ENCODE data around the gene LFNG.

The LFNG gene

GRCh38 chr7:2511769-2512168 lies 7.8 kb upstream of the LFNG start:
- Histone ChIP-seq H3K4me3 (ENCODE audit: low read depth, low read length) (no peak overlapping the region), H3K4me1 (peaks cover 55% of the 10 kb centered on the region)
- DNase-seq: no peak

GRCh38 chr7:2512179-2512661 lies 7.4 kb upstream of the LFNG start:
- no peak overlapping the region for H3K4me3 ChIP-seq (ENCODE audit: low read depth, low read length)
- no peaks in the 10 kb centered on the region for H3K9me3 ChIP-seq
- no peaks in the 10 kb centered on the region for H3K27me3 ChIP-seq
- DNase-seq: no peak
- TF ChIP-seq CTCF (IDR thresholded peaks at IDR 0.05; ENCODE audit: low read depth, low read length): no peak
- H3K4me1 ChIP-seq: peaks cover 55% of the 10 kb centered on the region
- H3K36me3 ChIP-seq: no peaks in the 10 kb centered on the region

More at GRCh38 chr7:2511769-2512168, 7.8 kb upstream of the LFNG start:
- TF ChIP-seq CTCF (IDR thresholded peaks at IDR 0.05; ENCODE audit: low read depth, low read length): no peak
- Histone ChIP-seq H3K27me3 (no peaks in the 10 kb centered on the region), H3K36me3 (no peaks in the 10 kb centered on the region), H3K9me3 (no peaks in the 10 kb centered on the region)

- Histone ChIP-seq H3K27me3 (no peaks in the 10 kb centered on the region), H3K36me3 (no peaks in the 10 kb centered on the region), H3K4me3 (ENCODE audit: low read depth, low read length) (no peak overlapping the region), H3K4me1 (peaks cover 55% of the 10 kb centered on the region), H3K9me3 (no peaks in the 10 kb centered on the region)
- no peak for DNase-seq
- TF ChIP-seq CTCF (IDR thresholded peaks at IDR 0.05; ENCODE audit: low read depth, low read length): no peak
Measured at GRCh38 chr7:2512713-2513112, 6.9 kb upstream of the LFNG start.

- peaks cover 51% of the 10 kb centered on the region for H3K4me1 ChIP-seq
- H3K4me3 ChIP-seq (ENCODE audit: low read depth, low read length): no peak overlapping the region
- H3K36me3 ChIP-seq: no peaks in the 10 kb centered on the region
- no peaks in the 10 kb centered on the region for H3K27me3 ChIP-seq
- H3K9me3 ChIP-seq: no peaks in the 10 kb centered on the region
- peak; percentile 96 for DNase-seq
- TF ChIP-seq CTCF (IDR thresholded peaks at IDR 0.05; ENCODE audit: low read depth, low read length): 0 out of 2 replicates have a peak, but pooled peaks have one; percentile 20
Measured at GRCh38 chr7:2513702-2514101, 5.9 kb upstream of the LFNG start.

- no peaks in the 10 kb centered on the region for H3K36me3 ChIP-seq
- H3K4me3 ChIP-seq (ENCODE audit: low read depth, low read length): no peak overlapping the region
- H3K9me3 ChIP-seq: no peaks in the 10 kb centered on the region
- no peaks in the 10 kb centered on the region for H3K27me3 ChIP-seq
- DNase-seq: no peak
- peaks cover 45% of the 10 kb centered on the region for H3K4me1 ChIP-seq
- no peak for TF ChIP-seq CTCF (IDR thresholded peaks at IDR 0.05; ENCODE audit: low read depth, low read length)
Measured at GRCh38 chr7:2514473-2515423, 4.8 kb upstream of the LFNG start.

Measured in BE2C (cell line).